ENCODE results near the gene LRRTM4.

DNA sequence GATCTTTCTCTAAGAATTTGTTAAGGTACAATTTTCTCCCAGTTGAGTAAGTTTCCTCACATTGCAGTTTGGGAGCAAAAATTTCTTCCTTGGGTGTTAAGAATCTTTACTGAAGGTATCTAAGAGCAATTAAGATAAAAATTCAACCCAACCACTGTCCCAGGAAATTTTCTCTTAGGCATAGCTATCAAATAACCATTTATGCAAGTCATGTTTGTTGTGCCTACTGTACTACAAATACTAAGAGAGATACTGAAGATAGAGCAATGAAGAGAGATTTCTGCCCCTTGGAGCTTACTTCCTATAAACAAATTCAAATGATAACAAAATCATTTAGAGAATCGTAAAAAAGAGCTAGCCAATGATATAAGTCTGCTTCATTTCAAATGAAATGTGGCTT, 402.8 kb downstream of the LRRTM4 start:
- TF ChIP-seq, protein P1, sequence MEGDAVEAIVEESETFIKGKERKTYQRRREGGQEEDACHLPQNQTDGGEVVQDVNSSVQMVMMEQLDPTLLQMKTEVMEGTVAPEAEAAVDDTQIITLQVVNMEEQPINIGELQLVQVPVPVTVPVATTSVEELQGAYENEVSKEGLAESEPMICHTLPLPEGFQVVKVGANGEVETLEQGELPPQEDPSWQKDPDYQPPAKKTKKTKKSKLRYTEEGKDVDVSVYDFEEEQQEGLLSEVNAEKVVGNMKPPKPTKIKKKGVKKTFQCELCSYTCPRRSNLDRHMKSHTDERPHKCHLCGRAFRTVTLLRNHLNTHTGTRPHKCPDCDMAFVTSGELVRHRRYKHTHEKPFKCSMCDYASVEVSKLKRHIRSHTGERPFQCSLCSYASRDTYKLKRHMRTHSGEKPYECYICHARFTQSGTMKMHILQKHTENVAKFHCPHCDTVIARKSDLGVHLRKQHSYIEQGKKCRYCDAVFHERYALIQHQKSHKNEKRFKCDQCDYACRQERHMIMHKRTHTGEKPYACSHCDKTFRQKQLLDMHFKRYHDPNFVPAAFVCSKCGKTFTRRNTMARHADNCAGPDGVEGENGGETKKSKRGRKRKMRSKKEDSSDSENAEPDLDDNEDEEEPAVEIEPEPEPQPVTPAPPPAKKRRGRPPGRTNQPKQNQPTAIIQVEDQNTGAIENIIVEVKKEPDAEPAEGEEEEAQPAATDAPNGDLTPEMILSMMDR (optimal IDR thresholded peaks at IDR 0.05 in 1 of 3, IDR thresholded peaks at IDR 0.05 in 1 of 3, conservative IDR thresholded peaks at IDR 0.05 in 1 of 3; ENCODE audit: extremely low read depth in 1 of 3, insufficient read depth in 2 of 3, low read length in 3 of 3), result no peak
- no peak for TF ChIP-seq EZH2 (IDR thresholded peaks at IDR 0.05; ENCODE audit: low read length)
